Stimulated activated CD4-positive, alpha-beta T cell treated with anti-CD3 and anti-CD28 coated beads, Interleukin-1b, Interleukin-23, amount 100 ng/mL, for 48 hours (primary cell): ENCODE results near the gene PPP5C.
"Not testable (repeated sequence)": the region's sequence is repeated elsewhere in the genome, so short reads cannot be mapped to it uniquely, and the experiment has no call there.

Source experiments
- DNase-seq: peaks from one replicate; pipeline ENCODE4 v3.0.0-alpha.2; 2020

PPP5C gene, protein sequence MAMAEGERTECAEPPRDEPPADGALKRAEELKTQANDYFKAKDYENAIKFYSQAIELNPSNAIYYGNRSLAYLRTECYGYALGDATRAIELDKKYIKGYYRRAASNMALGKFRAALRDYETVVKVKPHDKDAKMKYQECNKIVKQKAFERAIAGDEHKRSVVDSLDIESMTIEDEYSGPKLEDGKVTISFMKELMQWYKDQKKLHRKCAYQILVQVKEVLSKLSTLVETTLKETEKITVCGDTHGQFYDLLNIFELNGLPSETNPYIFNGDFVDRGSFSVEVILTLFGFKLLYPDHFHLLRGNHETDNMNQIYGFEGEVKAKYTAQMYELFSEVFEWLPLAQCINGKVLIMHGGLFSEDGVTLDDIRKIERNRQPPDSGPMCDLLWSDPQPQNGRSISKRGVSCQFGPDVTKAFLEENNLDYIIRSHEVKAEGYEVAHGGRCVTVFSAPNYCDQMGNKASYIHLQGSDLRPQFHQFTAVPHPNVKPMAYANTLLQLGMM

GRCh38 chr19:46346821-46347571, at the start of gene PPP5C:
PPP5C (plus strand) TSS chr19:46347087; CDS start chr19:46347097, 10 bp downstream.
- DNase-seq, result peak; percentile 89

GRCh38 chr19:46297700-46298478, 49.0 kb upstream of the PPP5C start:
- no peak for DNase-seq

GRCh38 chr19:46298479-46299003, 48.3 kb upstream of the PPP5C start:
- no peak for DNase-seq

GRCh38 chr19:46299004-46299509, 47.8 kb upstream of the PPP5C start:
- no peak for DNase-seq

DNA sequence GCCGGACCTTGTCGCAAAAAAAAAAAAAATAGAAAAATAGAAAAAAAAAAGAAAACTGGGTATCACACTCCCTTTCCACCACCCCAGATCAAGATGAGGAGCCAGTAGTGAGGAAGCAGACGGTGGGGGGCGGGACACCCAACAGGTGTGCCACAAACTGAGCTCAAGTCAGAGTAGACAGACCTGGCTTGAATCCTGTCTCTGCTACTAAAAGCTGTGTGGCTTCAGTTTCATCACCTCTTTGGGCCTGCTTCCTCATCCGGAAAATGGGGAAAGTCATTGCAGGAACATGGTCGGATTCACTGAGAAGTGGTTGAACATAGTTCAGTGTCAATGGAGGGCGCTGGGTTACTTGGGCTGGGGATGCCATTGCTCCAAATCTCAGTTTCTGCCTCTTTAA, 47.2 kb upstream of the PPP5C start:
- no peak for DNase-seq

DNA sequence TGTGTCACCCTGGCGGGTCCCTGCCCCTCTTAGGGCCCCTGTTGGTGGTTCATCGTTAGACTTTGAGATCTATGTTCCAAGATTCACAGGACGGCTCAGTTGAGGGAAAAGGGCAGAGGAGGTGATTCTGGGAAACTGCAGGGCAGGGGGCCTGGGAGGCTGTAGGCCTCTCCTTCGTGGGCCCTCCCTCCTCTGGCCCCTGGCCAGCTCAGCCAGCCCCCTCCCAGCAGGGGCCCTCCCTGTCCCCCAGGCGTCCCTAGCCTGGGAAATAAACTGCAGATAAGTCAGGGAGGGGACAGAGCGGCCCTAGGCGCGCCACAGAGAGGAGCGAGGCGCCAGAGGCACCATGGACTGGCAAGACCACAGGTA, 43.6 kb upstream of the PPP5C start:
- DNase-seq, result no peak

- DNase-seq, result no peak
Measured at GRCh38 chr19:46303691-46304397, 43.0 kb upstream of the PPP5C start.

DNA sequence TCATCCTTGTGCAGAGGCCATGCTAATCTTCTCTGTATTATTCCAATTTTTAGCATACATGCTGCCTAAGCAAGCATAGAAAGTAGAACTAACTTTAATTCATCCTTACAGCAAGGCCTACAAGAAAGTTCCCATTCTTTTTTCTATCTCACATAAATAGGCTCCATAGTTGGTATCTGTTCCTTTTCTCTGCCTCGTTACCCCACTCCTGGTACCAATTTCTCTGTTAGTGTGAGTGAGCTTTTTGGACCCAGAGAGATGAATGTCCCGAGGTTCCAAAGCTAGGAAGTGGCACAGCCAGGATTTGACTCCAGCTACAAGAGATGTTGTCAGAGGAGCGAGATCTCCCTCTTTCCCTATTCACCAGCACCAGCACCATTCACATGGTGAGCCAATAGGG, 40.4 kb upstream of the PPP5C start:
- no peak for DNase-seq

DNA sequence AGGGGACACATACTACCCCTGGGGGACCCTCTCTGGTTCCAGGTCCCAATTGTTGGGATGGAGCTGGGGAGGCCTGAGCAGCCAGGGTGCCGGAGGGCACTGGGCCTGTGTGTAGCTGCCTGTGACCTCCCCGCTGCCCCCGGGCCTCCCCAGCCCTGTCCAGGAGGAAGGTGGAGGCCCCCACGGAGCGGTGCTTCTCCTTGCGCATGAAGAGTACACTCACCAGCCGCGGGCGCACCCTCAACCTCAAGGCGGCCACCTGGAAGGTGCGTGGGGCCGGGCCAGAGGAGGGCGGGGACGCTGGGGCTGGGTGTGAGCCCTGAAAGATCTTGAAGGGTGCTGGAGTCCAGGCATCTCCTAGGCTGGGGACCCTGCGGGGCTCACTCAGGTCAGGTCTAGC, 38.4 kb upstream of the PPP5C start:
- DNase-seq, result no peak

DNA sequence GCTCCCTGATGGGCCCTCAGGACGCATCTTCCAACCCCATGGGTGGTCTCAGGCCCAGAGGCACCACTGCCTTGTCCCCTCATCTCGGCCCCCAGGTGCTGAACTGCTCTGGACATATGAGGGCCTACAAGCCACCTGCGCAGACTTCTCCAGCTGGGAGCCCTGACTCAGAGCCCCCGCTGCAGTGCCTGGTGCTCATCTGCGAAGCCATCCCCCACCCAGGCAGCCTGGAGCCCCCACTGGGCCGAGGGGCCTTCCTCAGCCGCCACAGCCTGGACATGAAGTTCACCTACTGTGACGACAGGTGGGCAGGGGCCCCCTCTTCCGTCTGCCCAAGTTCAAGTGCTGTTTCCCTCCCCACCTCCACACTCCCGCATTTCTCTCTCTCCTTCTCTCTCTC, 37.8 kb upstream of the PPP5C start:
- no peak for DNase-seq

GRCh38 chr19:46311444-46311843, 35.4 kb upstream of the PPP5C start:
- DNase-seq, result no peak

GRCh38 chr19:46313540-46314469, 33.1 kb upstream of the PPP5C start:
- DNase-seq, result not testable (repeated sequence)

DNA sequence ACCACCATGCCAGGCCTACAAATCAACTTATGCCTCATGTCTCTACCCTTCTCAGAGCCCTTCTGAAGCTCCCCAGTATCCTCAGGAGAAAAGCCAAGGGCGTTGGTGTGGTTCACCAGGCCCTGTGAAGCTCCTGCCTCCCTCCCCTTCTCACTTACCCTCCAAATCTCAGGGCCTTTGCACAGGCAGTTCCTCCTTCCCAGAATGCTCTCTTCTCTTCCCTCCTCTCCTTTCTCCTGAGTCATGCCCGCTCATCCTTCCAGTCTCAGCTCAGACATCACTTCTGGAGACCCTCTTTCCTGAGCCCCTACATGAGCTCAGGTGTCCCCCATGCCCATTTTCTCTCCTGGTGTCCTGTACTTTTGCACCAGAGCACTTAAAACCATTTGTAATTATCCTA, 29.5 kb upstream of the PPP5C start:
- DNase-seq, result no peak

DNA sequence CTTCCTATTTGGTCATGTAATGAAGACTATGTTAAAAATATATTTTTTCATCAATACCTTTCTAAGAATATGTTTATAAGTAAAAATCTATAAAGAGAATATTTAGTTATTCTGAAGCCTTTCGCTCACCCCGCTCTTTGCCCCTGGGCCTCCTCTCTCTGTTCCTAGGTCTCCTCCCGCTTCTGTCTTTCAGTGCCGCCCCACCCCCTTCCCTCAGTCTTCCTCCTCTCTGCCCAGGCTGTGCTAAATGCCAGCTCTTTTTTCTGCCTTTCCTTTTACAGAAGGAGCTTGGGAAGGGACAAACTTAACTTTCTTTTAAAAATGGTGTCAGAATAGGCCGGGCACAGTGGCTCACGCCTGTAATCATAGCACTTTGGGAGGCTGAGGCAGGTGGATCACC, 27.3 kb upstream of the PPP5C start:
- DNase-seq, result no peak

DNA sequence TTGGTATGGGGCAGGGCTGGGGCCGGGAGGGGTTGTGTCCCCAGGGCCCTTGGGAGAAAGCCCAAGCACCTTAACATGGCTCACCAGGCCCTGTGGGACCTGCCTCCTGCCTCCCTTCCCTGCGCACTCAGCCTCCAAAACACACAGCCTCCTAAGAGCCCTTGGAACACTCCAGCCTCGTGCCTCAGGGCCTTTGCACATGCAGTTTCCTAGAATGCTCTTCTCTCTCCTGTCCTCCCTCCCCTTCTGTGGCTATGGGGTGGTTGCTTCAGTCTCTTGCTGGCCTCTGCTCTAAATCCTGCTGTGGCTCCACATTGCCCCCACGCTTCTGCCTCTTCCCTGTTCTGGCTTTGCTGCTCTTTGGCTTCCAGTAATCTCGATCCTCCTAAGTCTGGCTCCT, 26.3 kb upstream of the PPP5C start:
- no peak for DNase-seq

GRCh38 chr19:46321653-46322052, 25.2 kb upstream of the PPP5C start:
- no peak for DNase-seq

GRCh38 chr19:46323227-46323626, 23.7 kb upstream of the PPP5C start:
- DNase-seq, result not testable (repeated sequence)

- DNase-seq, result no peak
Measured at GRCh38 chr19:46324277-46324676, 22.6 kb upstream of the PPP5C start.

DNA sequence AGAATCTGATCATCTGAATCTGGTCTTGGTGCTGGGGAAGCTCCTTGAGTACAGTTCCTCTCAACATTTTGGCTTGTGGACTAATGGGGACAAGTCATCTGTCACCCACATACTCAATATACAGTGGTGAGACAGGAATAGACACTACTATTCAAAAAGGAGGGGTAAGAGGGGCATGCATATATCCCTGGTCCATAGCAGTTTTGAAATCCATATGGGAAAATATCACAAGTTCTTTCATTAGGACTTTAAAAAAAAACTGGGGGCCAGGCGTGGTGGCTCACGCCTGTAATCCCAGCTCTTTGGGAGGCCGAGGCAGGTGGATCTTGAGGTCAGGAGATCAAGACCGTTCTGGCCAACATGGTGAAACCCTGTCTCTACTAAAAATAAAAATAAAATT, 20.3 kb upstream of the PPP5C start:
- DNase-seq, result no peak

DNA sequence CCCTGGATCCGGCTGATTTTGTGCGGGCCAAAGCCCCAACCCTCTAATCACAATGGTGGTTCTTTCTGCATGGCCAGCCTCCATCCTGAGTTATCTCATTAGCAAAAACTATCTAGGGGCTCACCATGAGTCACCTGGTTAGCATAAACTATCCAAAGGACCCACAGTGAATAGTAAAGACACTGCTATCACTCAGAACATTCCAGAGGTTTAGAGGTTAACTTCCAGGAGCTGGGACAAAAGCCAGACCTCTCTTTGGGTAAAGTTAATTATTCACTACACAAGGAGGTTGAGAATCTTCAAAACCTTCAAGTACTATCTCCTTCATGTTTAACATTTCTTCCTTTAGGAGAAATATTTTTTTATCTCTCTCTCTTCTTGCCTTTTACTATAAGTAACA, 18.8 kb upstream of the PPP5C start:
- DNase-seq, result no peak

- no peak for DNase-seq
Measured at GRCh38 chr19:46330319-46330918, 16.5 kb upstream of the PPP5C start.
